ENCODE data around the gene ENTPD7.

The ENTPD7 gene

DNA sequence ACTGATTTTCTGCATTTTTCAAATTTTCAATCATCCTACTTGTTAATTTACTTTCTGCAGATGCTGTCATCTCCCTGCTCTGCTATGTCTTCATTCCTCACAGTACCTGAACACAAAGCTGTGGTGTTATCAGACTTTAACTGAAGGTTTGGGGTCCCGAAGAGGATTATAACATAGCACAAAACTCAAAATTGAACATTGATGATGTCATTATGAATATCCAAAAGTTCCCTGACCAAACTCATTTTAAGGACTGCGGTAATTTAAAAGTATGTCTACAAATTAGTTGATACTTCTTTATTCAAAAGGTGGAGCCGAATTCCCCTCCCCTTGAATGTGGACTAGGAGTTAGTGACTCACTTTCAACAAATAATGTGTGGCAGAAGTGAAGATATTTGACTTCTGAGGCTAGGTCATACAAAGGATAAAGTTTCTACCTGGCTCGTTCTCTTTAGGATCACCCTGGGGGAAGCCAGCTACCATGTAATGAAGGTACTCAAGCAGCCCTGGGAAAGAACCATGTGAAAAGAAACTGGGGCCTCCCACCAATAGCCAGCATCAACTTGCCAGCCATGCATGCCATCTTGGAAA, 6.4 kb upstream of the ENTPD7 start:
- no peak for DNase-seq

DNA sequence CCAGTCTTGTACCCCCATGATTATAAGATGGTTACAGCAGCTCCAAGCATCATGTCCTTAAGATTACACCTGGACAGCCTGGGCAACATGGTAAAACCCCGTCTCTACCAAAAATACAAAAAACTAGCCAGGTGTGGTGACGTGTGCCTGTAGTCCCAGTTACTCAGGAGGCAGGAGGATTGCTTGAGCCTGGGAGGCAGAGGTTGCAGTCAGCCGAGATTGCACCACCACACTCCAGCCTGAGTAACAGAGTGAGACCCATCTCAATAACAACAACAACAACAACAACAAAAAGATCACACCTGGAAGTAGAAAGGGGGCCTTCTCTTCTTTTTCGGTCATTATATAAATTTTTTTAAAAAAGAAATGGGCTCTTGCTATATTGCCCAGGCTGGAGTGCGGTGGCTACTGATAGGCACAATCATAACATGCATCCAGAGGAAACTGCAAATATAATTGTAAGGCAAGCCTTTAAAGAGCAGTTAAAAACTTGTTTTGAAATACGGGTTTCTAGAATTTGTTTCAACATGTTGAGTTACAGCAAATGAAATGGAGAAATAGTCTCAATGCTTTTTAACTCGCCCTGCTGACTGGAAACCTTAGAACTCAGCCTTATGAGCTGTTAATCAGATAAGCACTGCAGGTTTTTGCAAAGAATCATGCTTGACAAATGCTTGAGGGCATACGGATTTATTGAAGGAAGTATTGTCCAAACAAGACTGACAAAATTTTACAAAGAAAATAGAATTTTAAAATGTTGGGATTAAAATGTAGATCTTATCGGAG, 4.7 kb upstream of the ENTPD7 start:
- no peak for DNase-seq

DNA sequence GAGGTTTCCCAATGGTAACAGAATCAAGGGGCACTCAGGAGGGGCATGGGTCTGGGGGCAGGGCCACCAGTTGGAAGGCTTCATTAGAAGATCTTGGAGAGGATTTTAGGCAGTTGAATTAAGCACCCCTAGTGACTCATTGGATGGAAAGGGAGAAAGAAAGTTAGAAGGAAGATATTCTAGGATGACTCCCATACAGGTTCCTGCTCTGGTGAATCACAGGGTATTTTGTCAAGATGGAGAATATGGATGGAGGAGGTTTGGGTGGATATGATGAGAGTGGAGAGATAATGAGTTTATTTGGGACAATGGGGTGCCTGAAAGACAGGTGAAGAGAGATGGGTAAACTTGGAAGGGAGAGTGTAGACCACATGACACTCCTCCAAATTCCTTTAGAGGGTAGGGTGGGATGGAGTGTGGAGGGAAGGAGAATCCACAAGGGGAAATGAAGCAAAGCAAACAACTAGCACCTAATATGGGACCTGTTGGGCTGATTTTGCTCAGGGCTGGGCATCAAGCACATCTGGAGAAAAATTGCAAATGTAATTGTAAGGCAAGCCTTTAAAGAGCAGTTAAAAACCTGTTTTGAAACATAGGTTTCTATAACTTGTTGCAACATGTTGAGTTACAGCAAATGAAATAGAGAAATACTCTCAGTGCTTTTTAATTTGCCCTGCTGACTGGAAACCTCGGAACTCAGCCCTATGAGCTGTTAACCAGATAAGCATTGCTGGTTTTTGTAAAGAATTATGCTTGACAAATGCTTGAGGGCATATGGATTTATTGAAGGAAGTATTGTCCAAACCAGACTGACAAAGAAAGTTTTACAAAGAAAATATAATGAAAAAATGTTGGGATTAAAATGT, 2.9 kb upstream of the ENTPD7 start:
- no peak for DNase-seq

DNA sequence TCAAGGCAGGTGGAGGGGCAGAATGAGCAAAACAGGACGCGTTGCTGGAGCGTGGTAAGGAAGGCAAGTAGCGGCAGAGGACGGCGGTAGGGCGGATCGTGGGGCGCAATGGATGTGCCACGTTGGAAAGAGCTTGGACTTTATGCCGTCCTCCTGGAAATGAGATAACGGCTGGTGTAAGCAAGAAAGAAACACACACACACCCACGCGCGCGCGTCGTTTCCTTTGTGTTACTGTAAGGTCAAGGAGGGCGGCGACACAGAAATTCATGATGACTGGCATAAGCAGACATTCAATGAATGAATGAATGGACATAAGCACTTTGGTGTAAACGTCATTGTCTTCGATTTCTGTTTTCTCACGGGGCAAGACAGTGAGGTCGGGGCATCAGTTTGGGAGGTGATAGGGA, 683 bp upstream of the ENTPD7 start:
- DNase-seq: peak in 3 of 4 experiments; percentile 4 to 19 (median 16)

DNA sequence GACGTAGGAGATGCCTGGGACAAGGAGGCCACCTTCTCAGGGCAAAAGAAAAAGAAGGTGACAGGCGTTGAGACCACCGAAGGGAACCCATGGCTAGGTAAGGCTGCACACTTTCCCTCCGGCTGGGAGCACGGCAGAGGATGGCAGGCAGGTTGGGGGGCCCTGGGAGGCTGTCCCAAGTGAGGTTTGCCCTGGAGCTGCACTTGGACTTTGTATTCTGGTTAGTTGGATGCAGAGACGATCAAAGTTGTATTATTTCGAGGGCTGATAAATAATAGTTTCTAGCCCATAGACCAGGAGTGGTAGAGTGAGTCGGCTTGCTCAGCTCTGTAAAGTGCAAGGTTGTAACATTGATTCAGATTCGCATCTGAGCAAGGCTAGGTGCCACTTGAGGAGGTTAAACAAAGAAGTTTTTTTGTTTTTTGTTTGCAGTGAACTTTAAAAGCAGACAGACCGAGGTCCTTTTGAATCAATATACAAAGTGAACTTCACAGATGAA, 608 bp downstream of the ENTPD7 start:
- DNase-seq: no peak

DNA sequence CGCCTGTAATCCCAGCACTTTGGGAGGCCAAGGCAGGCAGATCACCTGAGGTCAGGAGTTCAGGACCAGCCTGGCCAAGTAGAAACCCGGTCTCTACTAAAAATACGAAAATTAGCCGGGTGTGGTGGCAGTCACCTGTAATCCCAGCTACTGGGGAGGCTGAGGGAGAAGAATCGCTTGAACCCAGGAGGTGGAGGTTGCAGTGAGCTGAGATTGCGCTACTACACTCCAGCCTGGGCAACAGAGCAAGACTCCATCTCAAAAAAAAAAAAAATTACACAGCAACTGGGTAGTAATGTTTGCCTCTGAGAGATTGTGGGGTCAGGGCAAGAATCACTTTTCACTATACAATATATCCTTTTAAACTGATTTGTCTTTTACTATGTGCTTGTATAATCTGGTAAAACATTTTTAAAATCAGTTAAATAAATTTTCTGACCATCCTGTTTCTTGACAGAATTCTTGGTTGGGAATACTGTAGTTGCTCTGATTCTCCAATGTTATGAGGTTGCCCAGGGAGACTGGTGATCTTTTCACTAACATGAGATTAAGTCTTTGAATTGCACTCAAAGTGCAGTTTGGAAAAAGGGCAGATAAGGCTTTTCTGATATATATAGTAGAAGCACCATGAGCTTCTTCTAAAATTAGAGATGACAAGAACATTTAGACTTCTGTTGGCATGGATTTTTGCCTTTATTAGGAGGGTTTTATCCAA, 1.5 kb downstream of the ENTPD7 start:
- no peak for DNase-seq

DNA sequence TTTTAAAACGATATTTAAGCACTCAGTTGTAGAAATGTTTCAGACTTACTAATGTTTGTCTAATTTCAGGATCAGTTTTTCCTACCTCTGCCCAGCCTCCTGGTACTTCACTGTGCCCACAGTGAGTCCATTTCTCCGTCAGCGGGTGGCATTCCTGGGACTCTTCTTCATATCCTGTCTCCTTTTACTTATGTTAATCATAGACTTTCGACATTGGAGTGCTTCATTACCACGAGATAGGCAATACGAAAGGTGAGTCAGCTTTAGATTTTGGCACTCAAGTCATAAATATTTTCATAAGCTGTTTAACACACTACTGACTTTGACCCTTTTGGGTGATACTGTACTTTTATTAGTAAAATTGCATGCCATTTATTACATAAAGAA, 2.1 kb downstream of the ENTPD7 start:
- DNase-seq: no peak

DNA sequence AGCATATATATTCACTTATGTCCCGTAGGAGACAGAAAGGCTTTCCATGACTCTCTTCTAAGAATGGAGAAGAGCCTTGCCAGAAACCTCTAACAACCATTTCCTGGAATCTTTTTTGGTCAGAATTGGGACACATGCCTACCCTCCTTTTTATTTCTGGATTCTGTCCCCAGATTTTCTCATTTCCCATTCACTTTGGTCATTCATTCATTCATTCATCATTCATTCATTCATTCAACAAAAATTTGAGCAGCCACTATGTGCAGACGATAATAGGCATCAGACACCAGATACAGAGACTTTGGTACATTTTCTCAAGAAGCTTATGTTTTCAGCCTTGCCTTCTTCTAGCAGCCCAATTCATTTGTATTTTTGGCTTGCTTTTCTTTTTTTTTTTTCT, 6.0 kb downstream of the ENTPD7 start:
- no peak for DNase-seq

DNA sequence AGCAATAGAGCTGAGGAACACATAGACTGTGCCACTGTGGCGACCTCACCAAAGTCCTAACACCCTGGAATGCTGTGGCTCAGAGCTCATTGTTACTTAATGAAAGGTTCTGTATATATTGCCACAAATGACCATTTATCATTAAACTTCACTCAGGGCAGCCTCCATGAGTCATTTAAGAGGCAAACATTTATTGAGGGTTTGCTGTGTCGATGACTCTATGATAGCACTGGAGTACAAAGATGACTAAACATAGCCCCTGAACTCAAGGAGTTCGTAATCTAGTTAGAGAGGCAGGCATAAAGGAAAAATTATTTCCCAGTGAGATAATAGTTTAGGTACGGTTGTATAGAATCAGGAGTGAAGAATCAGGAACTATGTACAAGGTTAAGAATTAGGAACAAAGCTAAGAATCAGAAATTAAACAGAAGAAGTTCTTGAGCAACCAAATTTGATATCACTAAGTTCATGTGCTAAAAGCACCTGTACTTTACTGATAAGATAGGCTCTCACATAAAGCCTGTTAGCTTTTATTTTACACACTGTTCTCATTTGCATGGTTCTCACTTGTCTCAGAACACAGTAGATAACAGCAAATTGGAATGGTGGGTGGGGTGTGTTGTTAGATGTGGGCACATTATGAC, 7.9 kb downstream of the ENTPD7 start:
- no peak for DNase-seq

DNA sequence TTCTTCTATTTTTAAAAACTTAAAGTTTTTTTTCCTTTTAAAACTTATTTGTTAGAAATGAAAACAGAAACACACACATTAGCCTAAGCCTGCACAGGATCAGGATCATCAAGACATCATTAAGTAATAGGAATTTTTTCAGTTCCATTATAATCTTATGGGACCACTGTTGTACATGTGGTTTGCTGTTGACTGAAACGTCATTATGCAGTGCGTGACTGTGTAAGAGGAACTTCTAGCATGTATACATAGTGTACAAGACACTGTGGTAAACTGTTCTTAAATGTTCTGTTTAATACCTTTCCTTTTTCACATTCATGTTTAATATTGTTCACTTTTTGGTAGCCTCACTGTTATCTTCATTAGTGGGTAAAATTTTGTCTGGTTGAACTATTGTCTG, 12.1 kb downstream of the ENTPD7 start:
- DNase-seq: no peak

DNA sequence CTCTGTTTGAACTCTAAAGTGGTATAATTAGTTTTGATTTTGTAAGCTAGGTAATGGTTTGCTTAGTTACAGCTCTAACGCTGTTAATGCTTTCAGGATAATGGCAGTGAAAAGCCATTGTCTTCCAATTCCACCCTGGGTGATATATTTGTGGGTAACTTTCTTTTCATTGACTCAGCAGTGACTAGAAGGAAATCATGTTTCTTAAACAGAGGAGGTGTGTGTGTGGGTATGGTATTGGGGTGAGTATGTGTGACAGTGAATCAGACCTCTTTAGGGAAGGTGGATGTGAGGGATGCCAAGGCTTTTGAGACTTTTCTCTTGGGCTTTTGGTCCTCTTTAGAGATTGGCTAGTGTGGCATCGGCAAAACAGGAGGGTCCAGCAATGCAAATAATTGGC, 13.6 kb downstream of the ENTPD7 start:
- DNase-seq: no peak

DNA sequence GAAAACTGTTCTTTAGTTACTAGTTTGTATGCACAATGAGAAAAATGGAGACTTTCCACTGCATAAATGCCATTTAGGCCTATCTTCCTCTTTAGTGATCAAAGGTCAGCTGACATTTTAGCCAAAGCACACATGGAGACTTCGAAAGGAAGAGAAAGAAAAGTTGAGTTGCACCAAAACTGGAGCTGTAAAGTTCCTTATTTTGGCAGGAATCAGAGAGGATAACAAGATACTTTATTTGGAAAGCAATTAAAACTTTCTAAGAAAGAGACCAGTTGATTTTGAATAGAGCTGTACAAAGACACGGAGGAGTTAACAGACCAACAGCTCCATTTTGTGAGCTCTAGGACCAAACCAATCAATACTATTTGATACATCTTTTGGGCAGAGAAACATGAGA, 14.2 kb downstream of the ENTPD7 start:
- no peak for DNase-seq

DNA sequence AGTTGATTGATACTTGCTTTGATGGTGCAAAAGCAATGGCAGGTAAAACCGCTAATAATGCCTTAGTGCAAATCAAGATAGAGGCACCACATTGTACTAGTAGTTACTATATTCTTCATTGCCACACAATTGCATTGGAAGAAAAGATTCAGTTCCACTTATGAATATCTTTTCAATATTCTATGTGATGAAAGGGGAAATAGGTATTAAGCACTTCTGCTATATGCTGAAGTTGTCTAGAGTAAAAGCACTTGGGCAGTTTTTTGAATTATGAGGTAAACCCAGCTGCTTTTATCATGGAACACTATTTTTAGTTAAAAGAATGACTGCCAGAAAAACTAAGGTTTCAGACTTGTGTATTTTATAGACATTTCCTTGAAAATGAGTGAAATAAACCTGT, 15.5 kb downstream of the ENTPD7 start:
- DNase-seq: no peak

DNA sequence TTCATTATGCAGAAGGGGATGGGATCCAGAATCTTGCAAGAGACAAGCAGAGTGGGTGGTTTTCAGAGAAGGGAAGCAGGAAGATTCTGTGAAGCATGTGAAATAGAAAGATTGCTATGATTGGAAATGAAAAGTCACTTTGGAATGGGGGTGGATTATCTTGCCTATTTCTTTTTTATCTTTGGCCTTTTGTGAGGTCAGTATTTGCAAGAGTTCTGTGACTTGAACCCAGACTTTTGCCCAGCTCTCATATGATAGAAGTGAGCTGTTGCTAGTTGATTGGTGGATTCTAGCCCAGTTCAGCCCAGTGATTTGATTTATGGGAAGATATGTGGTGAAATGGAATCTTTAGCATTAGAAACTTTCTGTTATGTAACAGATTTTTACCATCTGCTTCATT, 17.1 kb downstream of the ENTPD7 start:
- DNase-seq: no peak

DNA sequence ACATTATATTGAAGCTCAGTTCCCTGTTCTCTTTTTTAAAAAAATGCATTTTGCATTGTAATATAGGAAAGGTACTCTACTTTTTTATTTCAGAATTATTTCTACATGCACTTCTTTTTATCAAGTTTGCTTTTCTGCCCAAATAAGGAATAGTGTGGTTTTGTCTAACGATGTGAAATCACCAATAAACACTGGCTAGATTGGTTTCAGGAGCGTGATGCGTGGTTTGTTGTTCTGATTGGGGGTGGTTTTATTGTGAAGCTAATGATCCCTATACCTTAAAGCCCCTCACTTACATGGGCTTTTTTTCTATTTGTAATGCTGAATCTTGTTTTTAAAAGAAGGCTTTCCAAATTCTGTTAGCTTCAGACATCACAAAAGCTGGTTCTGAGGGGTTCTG, 17.6 kb downstream of the ENTPD7 start:
- DNase-seq: no peak

DNA sequence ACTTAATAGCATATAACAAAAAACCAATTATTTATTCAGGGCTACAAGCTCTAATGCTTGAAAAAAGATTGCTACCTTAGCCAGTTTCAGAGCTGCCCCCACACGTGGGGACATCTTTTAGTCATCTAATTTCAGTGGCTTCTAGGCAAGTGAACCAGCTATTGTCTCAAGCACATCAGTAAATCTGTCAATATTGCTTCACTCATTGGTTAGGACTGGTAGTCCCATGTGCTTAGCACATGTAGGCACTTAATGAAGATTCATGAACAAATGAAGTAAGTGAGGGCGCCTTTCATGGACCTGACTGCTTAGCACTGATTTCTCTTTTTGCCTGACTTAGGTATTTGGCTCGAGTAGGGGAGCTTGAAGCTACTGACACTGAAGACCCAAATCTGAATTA, 19.6 kb downstream of the ENTPD7 start:
- no peak for DNase-seq

DNA sequence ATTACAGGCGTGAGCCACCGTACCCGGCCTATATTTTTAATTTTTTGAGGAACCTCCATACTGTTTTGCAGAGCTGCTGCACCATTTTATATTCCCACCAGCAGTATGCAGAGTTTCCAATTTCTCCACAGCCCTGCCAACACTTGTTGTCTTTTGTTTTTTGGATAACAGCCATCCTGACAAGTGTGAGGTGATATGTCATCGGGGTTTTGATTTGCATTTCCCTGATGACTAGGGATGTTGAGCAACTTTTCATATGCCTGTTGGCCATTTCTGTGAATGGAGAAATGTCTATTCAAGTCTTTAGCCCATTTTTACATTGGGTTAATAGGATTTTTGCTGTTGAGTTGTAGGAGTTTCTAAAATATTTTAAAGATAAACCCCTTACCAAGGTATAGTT, 22.2 kb downstream of the ENTPD7 start:
- DNase-seq: no peak

DNA sequence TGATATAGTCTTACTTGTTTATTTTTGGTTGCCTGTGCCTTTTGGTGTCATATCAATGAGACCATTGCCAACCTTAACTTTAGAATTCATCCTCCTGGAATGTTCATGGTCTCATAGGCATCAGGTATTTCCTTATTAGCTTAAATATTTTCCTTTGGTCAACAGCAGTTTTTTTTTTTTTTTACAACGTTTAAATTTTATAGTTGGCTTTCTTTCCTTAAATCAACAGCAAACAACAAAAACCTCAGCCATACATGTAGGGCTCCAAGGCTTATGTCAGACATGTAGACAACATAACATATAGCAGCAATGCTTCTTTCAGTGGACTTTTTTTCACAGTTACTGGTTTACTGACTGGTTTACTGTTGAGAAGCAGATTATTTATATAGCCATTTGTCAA, 22.7 kb downstream of the ENTPD7 start:
- no peak for DNase-seq

DNA sequence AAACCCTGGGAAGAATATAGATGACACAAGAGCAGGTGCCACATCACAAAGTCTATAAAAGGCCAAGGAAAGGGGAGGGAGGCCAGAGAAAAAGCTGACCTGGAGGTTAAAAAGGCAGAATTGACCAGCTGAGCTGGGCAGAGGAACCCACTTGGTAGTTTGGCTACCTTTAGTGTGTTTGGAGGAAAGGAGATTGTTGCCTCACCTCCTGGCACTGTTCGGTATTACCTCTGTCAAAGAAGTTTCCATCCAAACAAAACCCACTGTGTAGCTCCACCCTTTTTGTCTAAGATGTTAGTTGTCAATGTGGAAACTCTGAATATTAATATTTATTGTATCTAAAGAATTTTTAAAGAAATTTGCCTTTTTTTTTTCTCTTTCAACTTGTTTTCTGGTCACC, 23.4 kb downstream of the ENTPD7 start:
- no peak for DNase-seq

DNA sequence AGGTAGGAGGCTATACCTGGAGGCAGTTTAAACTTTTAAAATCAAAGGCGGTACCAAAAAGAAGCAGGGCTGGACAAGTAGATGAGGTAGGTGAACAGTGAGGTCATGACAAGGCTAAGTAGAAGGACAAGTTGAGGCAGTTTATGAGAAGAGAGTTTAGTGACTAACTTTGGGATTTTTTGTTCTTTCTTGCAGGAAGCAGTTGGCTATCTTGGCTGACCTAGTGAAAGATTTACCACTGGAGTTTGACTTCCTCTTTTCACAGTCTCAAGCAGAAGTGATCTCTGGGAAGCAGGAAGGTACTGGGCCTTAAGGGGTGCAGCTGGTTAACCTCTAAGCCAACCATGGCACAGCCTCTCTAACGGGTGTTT, 26.3 kb downstream of the ENTPD7 start:
- no peak for DNase-seq

DNA sequence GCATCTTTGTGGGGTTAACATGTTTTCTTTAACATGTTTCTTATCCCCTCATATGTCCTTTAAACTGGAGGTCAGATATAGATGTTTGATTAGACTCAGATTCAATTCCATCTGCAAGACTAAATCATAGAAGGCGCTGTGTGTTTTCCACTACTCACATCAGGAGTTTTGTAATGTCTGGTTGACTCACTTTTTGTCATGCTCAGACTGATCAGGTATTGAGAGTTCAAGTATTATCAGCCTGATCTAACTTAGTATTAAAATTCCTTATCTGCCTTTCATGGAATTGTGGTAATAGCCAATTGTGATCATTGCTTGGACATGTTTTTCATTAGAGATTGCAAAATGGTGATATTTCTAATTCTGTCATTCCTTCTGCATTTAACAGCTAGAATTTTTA, 30.2 kb downstream of the ENTPD7 start:
- DNase-seq: no peak

DNA sequence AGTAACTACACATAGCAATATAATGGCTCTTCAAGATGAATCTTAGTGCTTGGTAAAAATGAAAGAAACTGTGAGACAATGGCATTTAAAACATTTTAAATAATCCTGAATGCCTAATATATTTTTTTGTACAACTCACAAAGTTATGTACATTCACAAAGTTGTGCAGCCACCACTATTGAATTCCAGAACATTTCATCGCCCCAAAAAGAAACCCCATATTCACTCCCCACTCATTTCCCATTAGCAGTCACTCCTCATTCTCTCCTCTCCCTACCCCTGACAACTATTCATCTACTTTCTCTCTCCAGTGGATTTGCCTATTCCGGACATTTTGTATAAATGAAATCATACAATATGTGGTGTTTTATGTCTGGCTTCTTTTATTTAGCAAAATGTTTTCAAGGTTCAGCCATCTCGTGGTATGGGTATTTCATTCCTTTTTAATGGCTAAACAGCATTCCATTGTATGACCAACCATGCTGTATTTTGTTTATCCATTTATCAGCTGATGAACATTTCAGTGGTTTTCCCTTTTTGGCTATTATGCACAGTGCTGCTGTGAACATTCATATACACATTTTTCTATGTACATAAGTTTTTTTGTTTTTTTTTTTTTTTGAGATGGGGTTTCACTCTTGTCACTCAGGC, 34.7 kb downstream of the ENTPD7 start:
- no peak for DNase-seq
